Sigmoid colon (tissue), 4 donors: Measurements from ENCODE around the gene RASSF10.

ENCODE experiments used
- EP300 ChIP-seq, 4 donors: sonication (generic); formaldehyde crosslinking; IDR thresholded peaks; one replicate each; pipeline ENCODE4 v1.6.1; 2017; ENCODE audit warnings: antibody characterized with exemption in 4 of 4
- POLR2A ChIP-seq, 2 donors: fragments of 450-650 bp; IDR thresholded peaks; one replicate each; pipeline ENCODE4 v1.6.1; 2016; ENCODE audit warnings: antibody characterized with exemption in 2 of 2, mild to moderate bottlenecking in 2 of 2, moderate library complexity in 2 of 2
- POLR2AphosphoS5 ChIP-seq, 4 donors: sonication (generic); formaldehyde crosslinking; IDR thresholded peaks; one replicate each; pipeline ENCODE4 v1.6.1; 2017; ENCODE audit warnings: antibody characterized with exemption in 4 of 4
- TF ChIP-seq, protein P1 (sequence below), 4 experiments: fragments of 450-650 bp in 3 of 4; fragments of 200-600 bp in 1 of 4; IDR thresholded peaks; one replicate each; pipeline ENCODE4 v1.5.1; 2016 to 2019; ENCODE audit warnings: antibody characterized with exemption in 4 of 4, mild to moderate bottlenecking in 3 of 4, moderate library complexity in 2 of 4

DNA sequence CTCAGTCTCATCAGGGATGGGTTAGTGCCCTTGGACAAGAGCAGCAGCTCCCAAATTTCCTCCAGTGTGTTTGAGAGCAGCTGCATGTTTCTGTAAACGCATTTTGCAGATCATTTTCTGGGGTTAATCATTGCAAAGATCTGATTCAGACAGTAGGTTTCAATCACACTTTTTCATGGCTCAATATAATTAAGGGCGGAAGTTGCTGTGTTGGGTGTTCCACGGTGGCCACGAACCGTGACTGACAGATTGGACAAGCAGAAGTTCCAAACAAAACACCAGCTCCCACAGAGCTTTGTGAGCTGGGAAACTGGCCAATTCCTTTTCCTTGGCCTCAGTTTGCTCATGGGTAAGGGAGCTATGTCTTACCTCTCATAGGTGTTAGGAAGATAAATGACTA lies 8.4 kb upstream of the RASSF10 start:
- TF ChIP-seq, protein P1, sequence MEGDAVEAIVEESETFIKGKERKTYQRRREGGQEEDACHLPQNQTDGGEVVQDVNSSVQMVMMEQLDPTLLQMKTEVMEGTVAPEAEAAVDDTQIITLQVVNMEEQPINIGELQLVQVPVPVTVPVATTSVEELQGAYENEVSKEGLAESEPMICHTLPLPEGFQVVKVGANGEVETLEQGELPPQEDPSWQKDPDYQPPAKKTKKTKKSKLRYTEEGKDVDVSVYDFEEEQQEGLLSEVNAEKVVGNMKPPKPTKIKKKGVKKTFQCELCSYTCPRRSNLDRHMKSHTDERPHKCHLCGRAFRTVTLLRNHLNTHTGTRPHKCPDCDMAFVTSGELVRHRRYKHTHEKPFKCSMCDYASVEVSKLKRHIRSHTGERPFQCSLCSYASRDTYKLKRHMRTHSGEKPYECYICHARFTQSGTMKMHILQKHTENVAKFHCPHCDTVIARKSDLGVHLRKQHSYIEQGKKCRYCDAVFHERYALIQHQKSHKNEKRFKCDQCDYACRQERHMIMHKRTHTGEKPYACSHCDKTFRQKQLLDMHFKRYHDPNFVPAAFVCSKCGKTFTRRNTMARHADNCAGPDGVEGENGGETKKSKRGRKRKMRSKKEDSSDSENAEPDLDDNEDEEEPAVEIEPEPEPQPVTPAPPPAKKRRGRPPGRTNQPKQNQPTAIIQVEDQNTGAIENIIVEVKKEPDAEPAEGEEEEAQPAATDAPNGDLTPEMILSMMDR (IDR thresholded peaks at IDR 0.05), result no peak
- no peak for TF ChIP-seq EP300 (IDR thresholded peaks at IDR 0.05)
- no peak for TF ChIP-seq POLR2AphosphoS5 (IDR thresholded peaks at IDR 0.05)
- no peak for TF ChIP-seq POLR2A (IDR thresholded peaks at IDR 0.05)
